ENCODE results near the gene WDR74. TPM values are rescaled to one million over a fixed set of nuclear protein-coding genes. Genes with fewer than 3 reads are reported as not detected.

Gene WDR74
- total RNA-seq, 1 experiment from 2014 or later, result 72.4 TPM

DNA sequence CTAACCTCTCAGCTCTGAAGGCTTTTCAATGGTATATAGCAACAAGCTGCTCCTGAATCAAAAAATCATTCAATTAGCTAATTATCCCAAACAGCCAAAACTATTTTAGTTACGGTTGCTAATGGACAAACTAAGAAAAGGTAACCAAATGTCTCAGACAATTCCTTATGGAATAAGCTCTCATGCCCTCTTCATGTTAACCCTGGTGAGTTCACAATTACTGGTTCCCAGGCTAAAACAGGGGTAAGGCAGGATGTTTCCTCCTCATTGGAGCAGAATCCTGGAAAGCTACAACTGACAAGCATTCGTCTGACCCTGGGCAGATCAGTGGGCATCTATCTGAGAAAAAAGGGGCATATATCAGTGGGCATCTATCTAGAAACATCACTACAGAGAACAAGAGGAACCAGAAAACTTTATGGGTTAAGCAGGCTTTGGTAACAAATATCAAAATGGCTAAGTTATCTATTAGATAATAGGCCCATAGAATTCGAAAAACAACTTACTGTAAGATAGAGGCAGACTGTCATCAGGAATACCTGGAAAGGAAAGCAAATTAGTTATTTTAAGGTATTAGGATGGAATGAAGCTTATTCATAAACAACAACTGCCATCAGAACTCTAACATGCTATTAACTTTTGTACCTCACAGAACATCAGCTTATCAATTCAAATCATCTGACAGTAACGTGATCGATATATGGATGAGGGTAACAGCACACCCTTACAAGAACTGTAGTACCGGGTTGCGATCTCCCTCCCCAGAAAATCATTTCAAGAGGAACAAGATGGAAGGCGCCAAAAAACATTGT is 14.8 kb upstream of the WDR74 start:
- DNase-seq, result no peak
- Histone ChIP-seq H3K4me1 (replicated peaks; ENCODE audit: insufficient read depth) (peaks cover 37% of the 10 kb centered on the region), H4K20me1 (ENCODE audit: insufficient read depth) (peaks cover 40% of the 10 kb centered on the region), H3K4me2 (peak overlapping the region; percentile 89), H3F3A (ENCODE audit: insufficient read depth, low read depth) (peaks cover 74% of the 10 kb centered on the region), H3K27me3 (ENCODE audit: insufficient read depth, low read depth) (no peaks in the 10 kb centered on the region), H3K4me3 (peak overlapping the region; percentile 97), H3K9me3 (ENCODE audit: insufficient read depth, low read depth) (no peaks in the 10 kb centered on the region), H2AFZ (no peak overlapping the region), H3K79me2 (ENCODE audit: low read depth) (peaks cover 71% of the 10 kb centered on the region), H3K9me2 (ENCODE audit: insufficient read depth) (no peaks in the 10 kb centered on the region), H3K27ac (peak overlapping the region; percentile 61), H3K36me3 (ENCODE audit: low read depth) (peaks cover 39% of the 10 kb centered on the region)
- intact Hi-C loops (cut with micrococcal nuclease; ENCODE audit: unreplicated experiment), result no loop called here
- POLR2A ChIA-PET (ENCODE audit: unreplicated experiment), result interaction anchor here (0.6 to 1.3 kb wide), 4 partner anchors 13 to 127 kb away, joined by 3 to 15 read pairs (median 7); partner anchors contain the start of gene HNRNPUL2
- CTCF ChIA-PET, result interaction anchor here (1.5 kb wide), 1 partner anchor 12 kb away, joined by 3 read pairs; no protein-coding TSS in a partner anchor
- TF ChIP-seq CTCF (conservative IDR thresholded peaks at IDR 0.05), result no peak
- no TSS peak for BruUV-seq (replicated peaks)

DNA sequence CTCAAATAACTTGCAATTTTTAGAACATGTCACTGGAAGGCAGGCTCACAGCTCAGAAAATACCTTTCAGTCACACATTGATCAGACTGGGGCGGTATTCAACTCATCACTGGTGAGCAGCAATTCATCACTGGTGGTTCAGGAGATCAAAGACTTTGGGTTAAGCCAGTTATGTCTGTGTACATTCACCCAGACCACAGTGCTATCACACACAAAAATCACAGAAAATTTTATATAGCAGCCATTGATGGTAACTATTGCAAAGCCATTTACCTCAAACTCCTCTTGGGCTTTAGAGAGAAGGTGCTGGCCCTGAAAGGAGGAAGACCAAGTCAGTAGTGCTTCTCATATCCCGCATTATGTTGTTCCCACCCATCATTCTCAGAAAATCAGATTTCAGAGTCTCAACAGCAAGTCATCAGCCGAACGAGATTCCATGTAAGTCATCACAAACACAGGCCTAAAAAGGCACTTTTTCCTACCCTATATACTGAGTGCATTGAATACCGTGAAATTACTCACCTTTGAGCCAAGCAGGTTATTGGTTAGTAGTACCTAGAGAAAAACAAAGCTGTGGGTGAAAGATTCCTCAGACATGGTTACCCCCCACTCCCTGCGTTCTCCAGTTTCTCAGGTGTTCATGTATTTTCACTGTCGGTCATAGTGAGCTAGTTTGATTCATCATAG is 14.0 kb upstream of the WDR74 start:
- Histone ChIP-seq H3K27me3 (ENCODE audit: insufficient read depth, low read depth) (no peaks in the 10 kb centered on the region), H4K20me1 (ENCODE audit: insufficient read depth) (peaks cover 40% of the 10 kb centered on the region), H3K36me3 (ENCODE audit: low read depth) (peaks cover 39% of the 10 kb centered on the region), H3K4me2 (peak overlapping the region; percentile 89), H3K9me3 (ENCODE audit: insufficient read depth, low read depth) (no peaks in the 10 kb centered on the region), H3K79me2 (ENCODE audit: low read depth) (peaks cover 66% of the 10 kb centered on the region), H3K9me2 (ENCODE audit: insufficient read depth) (no peaks in the 10 kb centered on the region), H3K4me3 (peak overlapping the region; percentile 97), H3F3A (ENCODE audit: insufficient read depth, low read depth) (peaks cover 80% of the 10 kb centered on the region), H3K4me1 (replicated peaks; ENCODE audit: insufficient read depth) (peaks cover 36% of the 10 kb centered on the region), H2AFZ (no peak overlapping the region), H3K27ac (peak overlapping the region; percentile 61)
- no peak for TF ChIP-seq CTCF (conservative IDR thresholded peaks at IDR 0.05)
- TF ChIP-seq EZH2 (IDR thresholded peaks at IDR 0.05; ENCODE audit: low read depth), result no peak
- no TSS peak for BruUV-seq (replicated peaks)
- intact Hi-C loops (cut with micrococcal nuclease; ENCODE audit: unreplicated experiment), result no loop called here
- no peak for DNase-seq
- ChIA-PET POLR2A (ENCODE audit: unreplicated experiment) (interaction anchor here (0.6 to 1.3 kb wide), 3 partner anchors 13 to 126 kb away, joined by 4 to 15 read pairs (median 10); partner anchors contain the start of gene HNRNPUL2), CTCF (interaction anchor here (1.5 kb wide), 1 partner anchor 11 kb away, joined by 3 read pairs; no protein-coding TSS in a partner anchor)

DNA sequence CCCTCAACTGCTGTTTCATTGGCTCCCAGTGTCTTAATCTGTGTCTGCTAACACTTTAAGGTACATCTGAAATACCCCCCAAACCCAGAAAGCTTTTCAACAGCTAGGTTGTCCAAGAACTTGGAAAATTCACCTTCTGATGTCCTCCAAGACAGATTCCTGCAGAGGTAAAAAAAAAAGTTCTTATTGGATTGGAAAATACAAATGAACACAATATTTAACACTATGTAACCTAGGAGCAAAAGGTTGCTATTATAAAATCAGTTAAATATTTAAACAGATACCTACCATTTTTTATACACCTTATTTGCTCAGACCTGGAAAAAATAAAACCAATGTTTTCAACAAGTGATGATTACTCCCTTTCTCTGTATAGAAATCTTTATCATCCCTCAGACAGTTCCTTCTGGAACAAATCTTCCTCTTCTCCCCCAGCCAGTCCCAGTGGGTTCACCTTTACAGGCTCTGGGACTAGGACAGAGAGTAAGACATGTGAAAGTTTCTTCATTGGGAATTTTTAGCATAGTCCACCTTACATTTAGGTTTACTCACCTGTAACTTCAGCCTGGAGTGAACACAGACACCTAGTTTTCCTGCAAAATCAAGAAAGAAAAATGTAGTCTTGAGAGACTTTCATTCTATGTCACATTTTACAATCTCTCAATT is 13.3 kb upstream of the WDR74 start:
- Histone ChIP-seq H2AFZ (no peak overlapping the region), H3K9me2 (ENCODE audit: insufficient read depth) (no peaks in the 10 kb centered on the region), H3K36me3 (ENCODE audit: low read depth) (peaks cover 39% of the 10 kb centered on the region), H3K9me3 (ENCODE audit: insufficient read depth, low read depth) (no peaks in the 10 kb centered on the region), H3K4me1 (replicated peaks; ENCODE audit: insufficient read depth) (peaks cover 28% of the 10 kb centered on the region), H3F3A (ENCODE audit: insufficient read depth, low read depth) (peaks cover 81% of the 10 kb centered on the region), H3K27me3 (ENCODE audit: insufficient read depth, low read depth) (no peaks in the 10 kb centered on the region), H3K27ac (peak overlapping the region; percentile 61), H3K4me3 (peak overlapping the region; percentile 97; the same call in 1 of the 2 replicates), H3K4me2 (peak overlapping the region; percentile 89), H3K79me2 (ENCODE audit: low read depth) (peaks cover 58% of the 10 kb centered on the region), H4K20me1 (ENCODE audit: insufficient read depth) (peaks cover 40% of the 10 kb centered on the region)
- ChIA-PET POLR2A (ENCODE audit: unreplicated experiment) (interaction anchor here (0.6 kb wide), 1 partner anchor 22 kb away, joined by 6 read pairs; no protein-coding TSS in a partner anchor), CTCF (no interaction called here)
- no peak for DNase-seq
- TF ChIP-seq CTCF (conservative IDR thresholded peaks at IDR 0.05), result no peak
- TF ChIP-seq EZH2 (IDR thresholded peaks at IDR 0.05; ENCODE audit: low read depth), result no peak
- intact Hi-C loops (cut with micrococcal nuclease; ENCODE audit: unreplicated experiment), result loop anchor here (1.0 kb wide), 1 partner anchor 10 kb away; no protein-coding TSS in a partner anchor
- BruUV-seq (replicated peaks), result no TSS peak
